Cardiac fibroblast (primary cell): ENCODE data around the gene PICALM.

Experiments
- DNase-seq, 2 donors: peaks; one replicate each; pipeline versions ENCODE4 v3.0.0 to v3.0.0-alpha.2; 2010; ENCODE audit warnings: low read depth in 2 of 2
- H3K4me3 ChIP-seq, 2 donors: replicated peaks in 1 of 2; 1 replicate in 1 of 2; 2 replicates in 1 of 2; pipeline ENCODE4 v1.5.1; 2011; ENCODE audit warnings: low read depth in 2 of 2, low read length in 2 of 2, mild to moderate bottlenecking in 2 of 2, moderate library complexity in 1 of 2
- TF ChIP-seq, protein P1 (sequence below): IDR thresholded peaks from one replicate; pipeline ENCODE4 v1.5.1; 2011; ENCODE audit warnings: low read depth, mild to moderate bottlenecking, low read length, inconsistent platforms

The PICALM gene, protein sequence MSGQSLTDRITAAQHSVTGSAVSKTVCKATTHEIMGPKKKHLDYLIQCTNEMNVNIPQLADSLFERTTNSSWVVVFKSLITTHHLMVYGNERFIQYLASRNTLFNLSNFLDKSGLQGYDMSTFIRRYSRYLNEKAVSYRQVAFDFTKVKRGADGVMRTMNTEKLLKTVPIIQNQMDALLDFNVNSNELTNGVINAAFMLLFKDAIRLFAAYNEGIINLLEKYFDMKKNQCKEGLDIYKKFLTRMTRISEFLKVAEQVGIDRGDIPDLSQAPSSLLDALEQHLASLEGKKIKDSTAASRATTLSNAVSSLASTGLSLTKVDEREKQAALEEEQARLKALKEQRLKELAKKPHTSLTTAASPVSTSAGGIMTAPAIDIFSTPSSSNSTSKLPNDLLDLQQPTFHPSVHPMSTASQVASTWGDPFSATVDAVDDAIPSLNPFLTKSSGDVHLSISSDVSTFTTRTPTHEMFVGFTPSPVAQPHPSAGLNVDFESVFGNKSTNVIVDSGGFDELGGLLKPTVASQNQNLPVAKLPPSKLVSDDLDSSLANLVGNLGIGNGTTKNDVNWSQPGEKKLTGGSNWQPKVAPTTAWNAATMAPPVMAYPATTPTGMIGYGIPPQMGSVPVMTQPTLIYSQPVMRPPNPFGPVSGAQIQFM

DNA sequence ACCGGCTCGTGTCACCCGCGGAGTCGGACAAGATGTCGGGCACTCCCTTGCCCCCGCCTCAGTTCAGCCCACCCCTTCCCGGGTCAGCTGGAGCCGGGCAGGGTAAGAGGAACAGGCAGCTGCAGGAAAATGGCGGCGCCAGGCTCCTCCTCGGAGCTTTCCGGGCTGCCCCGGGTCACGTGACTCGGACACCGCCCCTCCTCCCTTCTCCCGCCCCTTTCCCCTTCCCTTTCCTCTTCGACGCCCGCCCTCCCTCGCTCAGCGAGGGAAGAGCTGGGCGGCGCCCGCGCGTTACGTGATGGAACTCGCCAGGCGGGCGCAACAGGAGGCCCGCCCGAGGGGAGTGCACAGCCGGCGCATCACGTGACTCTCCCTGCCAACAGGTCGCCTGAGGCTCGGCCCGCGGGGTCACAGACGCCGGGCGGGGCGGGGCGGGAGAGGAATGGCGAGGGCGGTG, at the start of gene PICALM:
Gene PICALM, minus strand, starts transcription at position 134 of the 457 bp plus-strand sequence. CDS start 304 bp downstream, outside the sequence.
- peak within 1 kb of the TSS; percentile 91 to 97 for H3K4me3 ChIP-seq
- peak; percentile 99 to 100 for DNase-seq
- TF ChIP-seq, protein P1, sequence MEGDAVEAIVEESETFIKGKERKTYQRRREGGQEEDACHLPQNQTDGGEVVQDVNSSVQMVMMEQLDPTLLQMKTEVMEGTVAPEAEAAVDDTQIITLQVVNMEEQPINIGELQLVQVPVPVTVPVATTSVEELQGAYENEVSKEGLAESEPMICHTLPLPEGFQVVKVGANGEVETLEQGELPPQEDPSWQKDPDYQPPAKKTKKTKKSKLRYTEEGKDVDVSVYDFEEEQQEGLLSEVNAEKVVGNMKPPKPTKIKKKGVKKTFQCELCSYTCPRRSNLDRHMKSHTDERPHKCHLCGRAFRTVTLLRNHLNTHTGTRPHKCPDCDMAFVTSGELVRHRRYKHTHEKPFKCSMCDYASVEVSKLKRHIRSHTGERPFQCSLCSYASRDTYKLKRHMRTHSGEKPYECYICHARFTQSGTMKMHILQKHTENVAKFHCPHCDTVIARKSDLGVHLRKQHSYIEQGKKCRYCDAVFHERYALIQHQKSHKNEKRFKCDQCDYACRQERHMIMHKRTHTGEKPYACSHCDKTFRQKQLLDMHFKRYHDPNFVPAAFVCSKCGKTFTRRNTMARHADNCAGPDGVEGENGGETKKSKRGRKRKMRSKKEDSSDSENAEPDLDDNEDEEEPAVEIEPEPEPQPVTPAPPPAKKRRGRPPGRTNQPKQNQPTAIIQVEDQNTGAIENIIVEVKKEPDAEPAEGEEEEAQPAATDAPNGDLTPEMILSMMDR = no peak

DNA sequence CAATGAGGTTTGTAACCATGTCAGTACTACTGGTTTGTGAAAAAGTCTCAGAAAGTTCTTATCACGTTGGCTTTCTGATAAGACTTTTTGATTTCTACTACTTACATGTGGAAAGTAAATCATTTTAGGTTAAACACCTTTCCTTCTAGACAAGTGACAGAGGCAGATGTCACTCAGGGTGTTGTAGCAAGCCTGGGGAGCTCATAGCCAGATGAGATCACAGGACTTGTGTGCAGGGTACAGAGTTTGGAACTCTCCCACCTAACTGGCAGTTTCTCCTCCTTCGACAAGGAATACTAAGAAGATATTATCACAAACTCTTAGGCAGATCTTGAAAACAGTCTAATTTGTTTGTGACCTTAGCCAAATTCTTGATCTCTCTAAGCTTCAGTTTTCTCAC, 49.4 kb upstream of the PICALM start:
- TF ChIP-seq, protein P1 = no peak
- DNase-seq = no peak
- H3K4me3 ChIP-seq = no peak overlapping the region

DNA sequence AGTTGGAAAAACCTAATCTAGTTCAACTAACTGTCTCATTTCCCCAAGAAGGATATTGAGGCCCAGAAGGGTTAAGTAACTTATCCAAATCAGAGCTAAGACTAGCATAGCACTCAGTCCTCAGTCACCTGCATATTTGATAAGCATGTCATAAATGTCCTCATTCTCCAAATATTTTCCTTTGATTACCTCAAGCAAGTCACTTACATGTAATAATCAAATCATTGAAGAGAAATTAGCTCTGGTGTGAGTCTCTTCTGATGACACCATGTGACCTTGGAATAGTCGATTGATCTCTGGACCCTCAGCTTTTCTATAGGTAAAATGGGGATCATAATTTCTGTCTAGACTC, 48.8 kb upstream of the PICALM start:
- TF ChIP-seq, protein P1 = no peak
- DNase-seq = peak in 1 of 2 donors; percentile 24
- no peak overlapping the region for H3K4me3 ChIP-seq

DNA sequence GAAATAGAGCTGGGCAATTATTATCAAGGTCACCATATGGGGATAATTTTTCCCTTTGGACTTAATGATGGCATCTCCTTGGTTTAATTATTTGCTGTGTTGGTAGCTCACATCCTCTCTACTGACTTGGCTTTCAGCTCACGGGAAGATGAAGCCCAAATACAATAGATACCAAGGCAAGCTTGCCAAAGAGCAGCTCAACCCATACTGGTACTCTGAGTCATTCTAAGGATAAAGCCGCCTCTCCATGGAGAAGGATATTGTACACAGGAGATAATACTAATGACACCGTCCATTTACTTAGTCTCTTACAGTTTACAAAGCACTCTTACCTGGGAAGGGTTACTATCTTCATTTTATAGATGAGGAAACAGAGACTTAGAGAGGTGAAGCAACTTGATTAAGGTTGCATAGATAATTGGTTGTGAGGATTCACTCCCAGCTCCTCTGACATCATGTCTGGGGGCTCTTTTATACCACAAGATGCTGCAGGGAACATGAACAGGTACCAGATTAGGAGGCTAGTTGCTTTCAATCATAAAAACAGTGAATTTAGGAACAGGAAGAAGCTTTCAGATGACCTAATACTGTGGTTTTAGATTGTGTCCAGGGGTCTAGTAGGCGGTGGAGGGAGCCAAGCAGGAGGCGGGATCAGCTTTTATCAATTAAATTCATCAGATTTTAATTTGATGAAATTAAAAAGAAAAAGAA, 48.3 kb upstream of the PICALM start:
- no peak overlapping the region for H3K4me3 ChIP-seq
- DNase-seq = peak; percentile 54 to 77
- TF ChIP-seq, protein P1 = no peak

DNA sequence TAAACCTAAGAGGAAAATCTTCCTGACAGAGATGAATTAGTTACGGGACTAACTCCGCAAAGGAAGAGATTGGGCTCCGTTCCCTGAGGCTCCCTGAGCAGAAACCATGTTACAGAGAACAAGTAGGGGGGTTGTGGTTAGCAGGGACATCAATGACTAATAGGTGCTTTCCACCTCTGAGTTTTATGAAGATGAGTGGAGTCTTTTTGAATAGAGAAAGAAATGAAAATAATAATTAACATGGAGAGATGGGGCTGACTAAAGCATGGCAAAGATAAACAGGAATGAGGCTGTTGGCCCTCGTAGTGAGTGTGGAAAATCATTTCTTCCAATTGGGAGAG, 47.5 kb upstream of the PICALM start:
- peak; percentile 44 to 89 for DNase-seq
- no peak overlapping the region for H3K4me3 ChIP-seq
- TF ChIP-seq, protein P1 = no peak

DNA sequence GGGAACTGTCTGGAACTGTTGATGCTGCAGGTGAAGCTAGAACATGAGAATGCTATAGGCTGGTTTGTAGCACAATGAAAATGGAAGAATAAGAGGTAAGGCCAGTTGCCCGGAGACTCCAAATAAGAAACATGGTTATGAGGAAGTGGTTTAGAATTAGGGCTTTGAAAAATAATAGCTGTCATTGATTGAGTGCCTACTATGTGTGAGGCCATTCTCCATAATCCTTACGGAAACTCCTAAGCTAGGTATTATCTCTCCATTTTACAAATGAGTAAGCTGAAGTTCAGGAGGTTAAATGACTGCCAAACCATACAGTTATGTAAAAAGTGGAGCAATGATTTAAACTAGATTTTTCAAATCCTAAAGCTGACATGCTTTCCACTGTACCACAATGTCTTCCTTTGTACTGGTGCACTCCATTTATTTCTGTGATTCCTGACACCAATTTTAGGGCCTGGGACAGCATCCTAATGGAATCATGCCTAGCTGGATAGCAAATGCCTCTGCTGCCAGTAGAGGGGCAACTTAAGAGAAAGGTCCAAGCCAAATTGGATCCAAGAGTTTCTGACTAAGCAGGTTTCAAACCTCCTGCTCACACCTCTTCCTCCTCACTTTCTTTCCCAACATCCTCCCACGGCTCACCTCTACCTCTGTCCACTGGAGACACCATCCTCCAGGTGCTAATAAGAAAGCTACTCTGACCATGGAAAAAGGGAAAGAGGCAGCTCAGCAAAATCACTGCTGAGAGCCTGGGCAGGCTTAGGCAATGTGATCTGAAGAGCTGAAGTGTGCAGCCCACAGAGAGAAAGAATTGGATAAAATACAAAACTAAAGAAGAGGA, 46.9 kb upstream of the PICALM start:
- H3K4me3 ChIP-seq = no peak overlapping the region
- DNase-seq = peak in 1 of 2 donors; percentile 47
- TF ChIP-seq, protein P1 = peak; percentile 9
